Glomerular visceral epithelial cell (primary cell): ENCODE results near the gene PSG1.
A peak's percentile ranks its signal among the peaks of the same experiment; 100 is the strongest.
"Not testable (repeated sequence)": the region's sequence is repeated elsewhere in the genome, so short reads cannot be mapped to it uniquely, and the experiment has no call there.

Source experiments
- DNase-seq: peaks from one replicate; pipeline ENCODE4 v3.0.0-alpha.2; 2016; ENCODE audit errors: extremely low spot score

Gene PSG1

DNA sequence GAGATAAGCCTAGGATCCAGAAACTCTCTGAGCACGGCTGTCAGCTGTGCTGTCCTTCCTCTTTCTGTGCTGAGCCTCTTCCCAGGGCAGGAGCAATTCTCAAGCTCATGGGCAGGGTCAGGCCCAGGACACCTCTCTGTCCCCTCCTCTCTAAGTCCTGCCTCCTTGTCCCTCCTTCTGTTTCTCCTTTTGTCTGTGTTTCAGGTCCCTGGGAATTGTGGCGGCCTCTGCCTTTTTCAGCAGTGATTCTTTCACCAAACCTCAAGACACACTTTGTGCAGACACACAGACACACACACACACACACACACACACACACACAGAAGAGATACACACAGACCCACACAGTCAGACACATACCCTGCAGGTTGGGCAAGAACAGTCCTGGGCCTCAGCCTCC is at the start of gene PSG1:
TSS of gene PSG1 (minus strand) at position 101 of the 400 bp plus-strand sequence. CDS start 132 bp downstream, outside the sequence.
- no peak for DNase-seq

DNA sequence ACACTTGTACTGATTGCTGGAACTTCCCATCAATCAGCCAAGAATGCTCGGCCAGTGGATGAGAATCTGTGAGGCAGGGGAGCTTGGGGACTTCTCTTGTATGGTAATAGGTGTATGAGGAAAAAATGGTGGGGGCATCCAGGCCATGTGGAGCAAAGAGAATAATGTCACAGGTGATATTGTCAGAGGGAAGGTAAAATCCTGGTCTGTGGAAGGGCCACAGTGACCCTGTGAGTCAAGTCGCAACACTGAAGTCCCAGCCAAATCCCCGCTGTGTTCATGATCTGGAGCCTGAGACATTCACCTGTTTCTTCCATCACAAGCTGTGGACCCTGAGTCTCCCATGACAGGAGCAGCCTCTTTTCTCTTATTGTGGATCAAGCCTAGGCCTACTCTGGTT is 49.4 kb upstream of the PSG1 start:
- DNase-seq: no peak

DNA sequence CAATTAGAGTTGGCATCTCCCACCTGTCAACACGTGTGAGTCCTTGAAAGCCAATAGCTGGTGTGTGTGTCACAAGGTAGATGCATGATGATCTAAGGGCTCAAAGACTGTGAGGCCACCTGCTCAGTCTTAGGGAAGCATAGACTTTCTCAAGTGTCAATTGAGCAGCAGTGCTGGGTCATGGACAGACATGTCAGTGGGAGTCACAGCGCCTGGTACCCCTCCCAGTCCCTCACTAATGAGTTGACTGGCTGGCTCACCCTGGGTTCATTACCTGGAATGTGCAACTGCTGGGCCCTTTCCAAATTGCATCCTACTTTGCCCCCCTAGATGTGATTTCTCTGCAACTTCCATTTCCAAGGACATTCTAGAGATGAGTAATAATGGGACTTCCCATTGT is 47.3 kb upstream of the PSG1 start:
- DNase-seq: no peak

DNA sequence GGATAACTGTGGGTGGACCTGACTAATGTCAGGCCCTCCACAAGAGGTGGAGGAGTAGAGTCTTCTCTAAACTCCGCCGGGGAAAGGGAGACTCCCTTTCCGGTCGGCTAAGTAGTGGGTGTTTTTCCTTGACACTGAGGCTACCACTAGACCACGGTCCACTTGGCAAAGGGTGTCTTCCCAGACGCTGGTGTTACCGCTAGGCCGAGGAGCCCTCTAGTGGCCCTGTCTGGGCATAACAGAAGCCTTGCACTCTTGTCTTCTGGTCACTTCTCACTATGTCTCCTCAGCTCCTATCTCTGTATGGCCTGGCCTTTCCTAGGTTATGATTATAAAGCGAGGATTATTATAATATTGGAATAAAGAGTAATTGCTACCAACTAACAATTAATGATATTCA is 43.6 kb upstream of the PSG1 start:
- peak; percentile 40 for DNase-seq

DNA sequence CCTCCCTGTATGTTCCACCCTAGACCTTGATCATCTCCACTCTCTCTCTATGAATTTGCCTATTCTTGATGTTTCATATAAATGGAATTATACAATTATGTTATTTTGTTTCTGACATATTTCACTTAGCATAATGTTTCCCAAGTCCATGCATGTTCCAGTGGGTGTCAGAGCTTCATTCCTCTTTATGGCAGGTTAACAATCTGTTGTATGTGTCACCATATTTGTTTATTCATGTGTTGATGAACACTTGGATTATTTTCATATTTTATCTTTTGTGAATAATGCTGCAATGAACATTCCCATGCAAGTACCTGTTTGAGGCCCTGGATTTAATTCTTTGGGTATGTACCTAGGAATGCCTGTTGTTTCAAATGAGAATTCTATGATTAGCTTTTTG is 41.5 kb upstream of the PSG1 start:
- not testable (repeated sequence) for DNase-seq

DNA sequence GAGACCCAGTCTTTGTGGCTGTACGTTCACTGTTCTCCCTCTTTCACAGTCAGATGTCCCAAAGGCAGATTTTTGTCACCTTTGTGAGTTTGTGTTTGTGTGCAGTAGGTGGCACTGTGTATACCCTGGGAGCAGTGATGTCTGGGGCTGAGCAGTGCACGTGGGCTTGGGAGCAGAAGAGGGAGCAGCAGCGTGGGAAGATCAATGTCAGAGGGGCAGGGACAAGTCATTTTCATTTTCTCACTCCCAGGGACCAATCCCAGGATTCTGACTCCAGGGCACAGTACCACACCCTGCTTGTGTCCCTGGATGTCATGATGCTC is 40.2 kb upstream of the PSG1 start:
- DNase-seq: no peak

DNA sequence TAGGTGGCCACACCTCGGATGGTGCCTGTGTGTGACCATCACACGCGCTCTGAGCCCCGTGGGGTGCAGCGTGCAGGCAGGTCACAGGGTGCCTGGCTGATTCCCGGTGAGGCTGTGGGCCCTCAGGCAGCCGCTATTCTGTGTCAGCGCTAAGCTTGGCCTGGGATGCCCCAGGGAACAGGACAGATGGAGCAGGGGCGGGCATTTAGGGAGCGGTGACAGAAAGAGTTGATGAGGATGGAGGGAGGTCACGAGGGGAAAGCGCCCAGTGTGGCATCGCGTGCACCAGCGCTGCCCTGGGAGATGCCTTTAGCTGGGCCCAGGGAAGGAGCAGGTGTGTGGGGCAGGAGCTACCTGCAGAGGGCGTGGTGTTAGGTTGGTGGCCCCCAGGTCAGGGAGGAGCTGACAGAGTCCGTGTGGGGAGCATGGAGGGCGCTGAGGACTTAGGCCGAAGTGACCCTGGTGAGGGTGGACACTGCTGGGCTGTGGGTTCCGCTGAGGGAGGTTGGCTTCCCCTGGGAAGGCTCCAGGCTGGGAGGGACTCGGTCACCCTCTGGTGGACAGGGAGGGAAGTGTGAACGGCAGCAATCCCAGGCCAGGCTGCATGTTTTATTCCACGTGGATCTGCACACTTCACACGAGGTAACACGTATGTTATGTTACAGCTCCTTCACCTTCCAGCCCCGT is 39.7 kb upstream of the PSG1 start:
- DNase-seq: not testable (repeated sequence)

DNA sequence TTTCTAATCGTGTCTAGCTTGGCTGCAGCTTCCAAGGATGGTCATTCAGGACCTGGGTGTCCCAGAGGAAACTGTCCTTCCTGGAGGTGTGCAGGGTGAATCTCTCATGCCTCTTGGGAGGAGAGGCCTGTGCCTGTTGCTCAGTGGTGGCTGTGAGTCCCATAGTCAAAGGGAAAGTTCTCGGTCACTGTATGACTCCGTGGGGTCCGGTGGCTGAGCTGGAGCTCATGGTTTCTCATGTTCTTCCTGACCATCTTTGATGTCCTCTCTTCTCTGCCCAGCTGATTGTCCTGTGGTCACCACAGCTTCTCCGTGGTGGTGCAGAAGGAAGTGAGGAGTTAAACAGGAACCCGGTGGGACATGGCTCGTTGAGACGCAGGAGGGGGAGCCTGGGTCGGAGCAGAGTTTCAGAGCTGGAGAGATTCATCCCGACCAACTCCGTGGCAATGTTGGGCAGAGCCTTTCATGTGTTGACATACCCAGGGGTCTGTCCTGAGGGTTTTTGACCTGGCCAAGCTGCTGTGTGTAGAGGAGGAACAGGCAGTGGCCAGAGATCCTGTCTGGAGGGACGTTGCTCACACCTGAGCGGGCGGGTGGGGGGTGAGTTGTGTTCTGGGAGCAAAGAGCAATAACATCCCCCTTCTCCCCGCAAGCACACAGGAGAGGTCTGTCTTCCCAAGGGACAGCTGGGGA is 39.0 kb upstream of the PSG1 start:
- DNase-seq: not testable (repeated sequence)

DNA sequence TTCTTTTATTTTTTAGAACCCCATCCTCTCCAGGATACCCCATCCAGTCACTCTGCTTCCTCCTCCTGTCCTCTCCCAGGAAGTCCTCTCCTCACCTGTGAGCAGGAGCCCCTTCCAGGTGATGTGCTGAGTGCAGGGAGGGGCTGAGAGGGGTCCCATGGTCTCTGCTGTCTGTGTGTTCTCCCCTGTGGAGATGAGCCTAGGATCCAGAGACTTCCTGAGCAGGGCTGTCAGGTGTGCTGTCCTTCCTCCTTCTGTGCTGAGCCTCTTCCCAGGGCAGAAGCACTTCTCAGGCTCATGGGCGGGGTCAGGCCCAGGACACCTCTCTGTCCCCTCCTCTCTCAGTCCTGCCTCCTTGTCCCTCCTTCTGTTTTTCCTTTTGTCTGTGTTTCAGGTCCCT is 38.1 kb upstream of the PSG1 start, which contains the start of gene PSG6:
TSS of gene PSG6 (minus strand) at position 261 of the 400 bp plus-strand sequence. CDS start at position 159, 102 bp downstream.
- DNase-seq: not testable (repeated sequence)

DNA sequence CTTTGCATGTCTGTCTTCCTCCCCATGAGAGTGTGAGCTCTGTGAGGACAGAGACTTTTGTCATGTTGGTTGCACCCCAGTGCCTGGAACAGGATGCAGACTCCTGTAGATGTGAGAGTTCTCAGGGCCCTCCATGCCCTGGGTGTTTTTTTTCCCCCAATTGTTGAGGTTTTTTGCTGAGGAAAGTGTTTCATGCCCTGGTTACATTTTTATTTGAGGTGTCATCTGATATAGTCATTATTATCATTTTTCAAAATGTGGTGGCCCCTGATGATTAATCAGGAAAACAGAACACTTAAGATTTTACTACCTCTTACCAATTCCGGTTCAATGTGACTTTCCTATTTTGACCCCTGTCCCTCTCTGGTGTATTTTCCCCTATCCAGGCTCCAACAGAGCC is 37.4 kb upstream of the PSG1 start:
- DNase-seq: not testable (repeated sequence)

DNA sequence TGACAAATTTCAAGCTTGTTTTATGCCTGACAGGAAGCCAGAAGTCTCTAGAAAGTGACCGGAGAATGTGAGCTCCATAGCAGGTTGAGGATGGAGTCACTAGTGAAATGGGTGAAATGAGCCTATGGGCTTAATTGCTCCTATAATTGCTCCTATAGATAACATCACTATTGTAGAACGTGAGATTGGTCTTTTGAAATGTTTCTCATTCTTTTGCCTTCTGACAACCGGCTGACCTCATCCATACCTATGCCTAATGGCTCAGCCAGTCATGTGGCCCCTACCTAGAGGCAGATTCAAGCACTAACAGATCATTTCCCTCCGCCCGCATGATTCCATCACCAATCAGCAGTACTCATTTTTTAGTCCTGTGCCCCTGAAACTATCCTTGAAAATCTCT is 34.0 kb upstream of the PSG1 start:
- not testable (repeated sequence) for DNase-seq

DNA sequence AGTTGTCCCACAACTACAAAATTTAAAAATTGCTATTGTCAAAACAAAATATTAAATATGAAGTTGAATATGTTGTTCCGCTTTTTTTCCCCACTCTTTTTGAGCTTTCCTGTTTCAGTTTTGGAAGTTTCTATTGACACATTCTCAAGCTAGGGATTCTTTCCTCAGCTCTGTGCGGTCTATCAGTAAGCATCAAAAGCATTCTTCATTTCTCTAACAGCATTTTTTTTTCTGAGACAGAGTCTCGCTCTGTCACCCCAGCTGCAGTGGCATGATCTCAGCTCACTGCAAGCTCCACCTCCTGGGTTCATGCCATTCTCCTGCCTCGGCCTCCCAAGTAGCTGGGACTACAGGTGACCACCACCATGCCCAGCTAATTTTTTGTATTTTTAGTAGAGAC is 33.4 kb upstream of the PSG1 start:
- DNase-seq: not testable (repeated sequence)

DNA sequence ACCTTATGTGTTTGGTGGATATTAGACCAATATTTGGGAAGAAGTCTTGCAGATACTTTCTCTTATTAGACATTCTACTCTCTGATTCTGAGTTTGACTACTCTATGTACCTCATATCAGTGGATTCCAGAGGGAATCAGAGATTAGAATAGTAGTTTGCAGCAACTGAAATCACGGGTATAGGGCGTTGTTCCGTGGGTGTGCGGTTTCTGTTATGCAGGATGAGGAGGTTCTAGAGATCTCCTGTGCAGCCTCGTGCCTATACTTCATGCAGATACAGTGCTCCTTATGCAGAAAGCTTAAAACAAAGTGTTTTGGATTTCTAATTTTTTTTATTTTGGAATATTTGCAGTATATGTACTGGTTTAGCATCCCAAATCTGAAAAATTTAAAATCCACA is 32.2 kb upstream of the PSG1 start:
- not testable (repeated sequence) for DNase-seq

DNA sequence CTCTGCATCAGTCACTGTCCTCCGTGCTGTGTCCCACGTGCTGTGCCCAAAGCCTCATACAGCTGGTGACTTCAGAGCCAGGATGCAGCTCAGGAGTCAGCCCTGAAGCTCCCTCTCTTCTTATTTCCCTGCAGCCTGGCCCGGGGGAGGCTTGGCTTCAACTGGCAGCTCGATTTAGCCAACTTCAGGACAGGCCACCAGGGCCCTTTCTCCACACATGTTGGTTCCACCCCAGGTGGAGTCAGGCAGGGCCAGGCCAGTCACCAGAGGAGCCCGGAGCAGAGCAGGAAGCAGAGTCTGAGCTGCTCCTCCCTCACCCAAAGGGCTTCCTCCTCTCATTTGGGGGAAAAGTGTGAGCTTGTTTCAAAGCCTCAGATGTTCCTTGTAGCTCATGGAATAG is 26.6 kb upstream of the PSG1 start:
- DNase-seq: not testable (repeated sequence)

DNA sequence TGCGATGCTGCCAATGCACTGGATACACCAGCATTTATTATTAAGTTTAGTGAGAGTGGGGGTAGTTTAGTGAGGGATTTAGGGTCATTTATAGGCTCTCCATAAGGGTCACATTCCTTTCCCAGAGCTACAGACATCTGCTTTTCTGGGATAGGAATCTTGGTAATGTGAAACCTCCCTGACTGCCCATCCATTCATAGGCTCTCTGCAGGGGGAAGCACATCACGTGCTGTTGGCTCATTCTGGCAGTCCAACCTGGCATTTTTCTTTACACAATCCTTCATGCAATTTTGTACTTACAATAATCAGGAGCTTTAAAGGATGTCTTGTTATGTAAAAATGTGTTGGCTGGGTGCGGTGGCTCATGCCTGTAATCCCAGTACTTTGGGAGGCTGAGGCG is 21.0 kb upstream of the PSG1 start:
- not testable (repeated sequence) for DNase-seq

DNA sequence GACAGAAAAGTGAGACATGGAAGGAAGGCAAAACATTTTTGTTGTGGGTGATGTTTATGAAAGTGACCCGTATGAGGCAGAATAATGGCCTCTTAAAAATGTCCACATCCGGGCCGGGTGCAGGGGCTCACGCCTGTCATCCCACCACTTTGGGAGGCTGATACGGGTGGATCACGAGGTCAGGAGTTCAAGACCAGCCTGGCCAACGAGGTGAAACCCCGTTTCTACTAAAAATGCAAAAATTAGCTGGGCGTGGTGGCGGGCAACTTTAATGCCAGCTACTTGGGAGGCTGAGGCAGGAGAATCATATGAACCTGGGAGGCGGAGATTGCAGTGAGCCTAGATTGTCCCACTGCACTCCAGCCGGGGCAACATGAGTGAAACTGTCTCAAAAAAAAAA is 20.2 kb upstream of the PSG1 start:
- not testable (repeated sequence) for DNase-seq

DNA sequence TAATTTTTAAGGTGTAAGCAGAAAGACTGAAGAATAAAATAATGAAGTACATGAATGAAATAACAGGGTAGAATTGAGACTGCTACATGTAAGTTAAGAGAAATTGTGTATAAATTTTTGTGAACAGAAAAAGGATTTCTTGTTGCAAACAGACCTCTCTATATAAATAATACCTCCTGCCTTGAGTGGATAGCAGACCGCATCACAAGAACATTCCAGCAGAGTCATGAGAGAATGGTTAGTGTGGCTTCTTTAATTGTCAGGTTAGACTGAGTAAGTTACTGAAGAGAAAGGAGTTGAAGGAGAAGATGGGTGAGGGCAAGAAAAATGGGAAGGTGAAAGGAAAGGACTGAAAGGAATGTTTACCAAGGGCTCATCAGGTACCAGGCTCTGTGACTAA is 19.6 kb upstream of the PSG1 start:
- DNase-seq: not testable (repeated sequence)

DNA sequence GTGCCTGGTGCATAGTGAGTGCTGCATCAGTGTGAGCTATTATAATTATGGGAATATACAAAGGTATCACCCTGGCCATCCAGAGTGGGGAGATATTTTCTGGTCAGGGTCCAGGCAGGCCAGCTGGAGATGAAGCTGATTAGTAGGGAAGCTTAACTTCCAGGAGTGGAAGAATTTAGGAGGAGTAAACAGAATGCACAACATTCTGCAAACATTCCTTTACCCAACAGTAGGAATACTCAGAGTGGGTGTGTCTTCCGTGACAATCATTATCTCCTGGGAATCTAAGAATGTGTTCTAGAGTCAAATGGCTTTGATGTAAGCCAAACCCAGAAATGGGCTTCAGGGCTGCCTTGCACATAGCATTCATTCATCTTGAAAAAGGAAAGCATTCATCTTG is 19.1 kb upstream of the PSG1 start:
- not testable (repeated sequence) for DNase-seq

DNA sequence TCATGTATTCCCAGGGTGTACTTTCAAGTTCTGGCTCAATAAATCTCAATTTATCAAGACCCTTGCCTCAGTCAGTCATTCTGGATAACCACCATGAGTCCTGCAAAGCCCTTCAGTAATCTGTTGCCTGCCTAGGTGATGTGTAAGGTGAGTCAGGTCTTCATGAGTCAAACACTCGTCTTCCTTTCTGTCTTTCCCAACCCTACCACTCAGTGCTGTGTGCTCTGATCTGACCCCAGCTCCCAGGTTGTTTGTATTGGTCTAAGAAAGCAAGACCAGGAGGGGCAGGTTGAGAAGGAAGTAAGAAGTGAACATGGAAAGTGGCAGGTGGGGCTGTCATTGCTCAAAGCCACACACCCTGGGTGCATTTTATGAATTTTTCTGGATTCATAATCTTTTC is 18.2 kb upstream of the PSG1 start:
- DNase-seq: not testable (repeated sequence)

DNA sequence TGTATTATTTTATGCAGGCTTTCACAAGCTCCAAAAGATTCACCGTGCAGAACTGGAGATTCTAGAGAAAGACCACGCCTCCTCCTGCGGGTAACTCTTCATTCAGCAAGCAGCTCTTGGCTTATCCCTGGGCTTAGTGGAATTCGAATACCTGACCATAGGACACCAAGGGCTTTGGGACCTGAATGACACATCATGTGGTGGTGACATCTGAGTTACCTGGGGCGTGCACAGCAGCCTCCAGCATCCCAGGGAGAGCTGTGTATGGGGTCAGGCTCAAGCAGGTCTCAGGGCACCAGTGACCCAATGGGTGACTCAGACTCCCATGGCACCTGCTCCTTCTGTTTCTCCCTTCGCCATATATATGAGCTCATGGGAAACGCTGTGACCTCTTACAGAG is 10.9 kb upstream of the PSG1 start:
- not testable (repeated sequence) for DNase-seq

DNA sequence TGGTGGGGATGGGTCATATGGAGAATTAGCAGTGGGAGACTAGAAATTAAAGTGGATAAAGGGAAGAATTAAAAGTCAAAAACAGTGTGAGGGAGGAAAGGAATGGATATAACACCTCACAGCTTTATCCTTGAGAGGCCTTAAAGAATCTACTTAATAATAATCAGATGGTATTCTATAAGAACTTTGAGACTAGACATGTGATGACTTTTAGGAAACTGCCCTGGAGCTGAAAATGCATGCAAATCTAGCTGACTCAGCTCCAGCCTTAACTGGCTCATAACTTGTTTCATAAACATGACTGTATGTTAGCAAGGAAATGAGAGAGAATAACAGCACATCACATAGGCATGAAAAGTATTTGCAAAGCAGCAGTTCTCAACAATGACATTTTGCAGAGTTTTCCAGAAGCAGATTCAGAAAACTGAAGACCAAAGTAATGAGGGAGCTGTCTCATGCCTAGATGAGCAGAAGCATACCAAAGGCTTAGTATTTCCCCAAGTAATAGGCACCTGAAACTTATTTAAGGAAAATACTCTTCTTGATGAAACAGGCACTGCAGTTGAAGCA is 8.4 kb upstream of the PSG1 start:
- not testable (repeated sequence) for DNase-seq

DNA sequence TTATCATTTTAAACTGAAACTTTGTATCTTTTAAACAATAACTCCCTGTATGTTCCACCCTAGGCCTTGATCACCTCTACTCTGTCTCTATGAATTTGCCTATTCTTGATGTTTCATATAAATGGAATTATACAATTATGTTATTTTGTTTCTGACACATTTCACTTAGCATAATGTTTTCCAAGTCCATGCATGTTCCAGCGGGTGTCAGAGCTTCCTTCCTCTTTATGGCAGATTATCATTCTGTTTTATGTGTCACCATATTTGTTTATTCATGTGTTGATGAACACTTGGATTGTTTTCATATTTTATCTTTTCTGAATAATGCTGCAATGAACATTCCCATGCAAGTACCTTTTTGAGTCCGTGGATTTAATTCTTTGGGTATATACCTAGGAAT is 3.2 kb upstream of the PSG1 start:
- DNase-seq: not testable (repeated sequence)

DNA sequence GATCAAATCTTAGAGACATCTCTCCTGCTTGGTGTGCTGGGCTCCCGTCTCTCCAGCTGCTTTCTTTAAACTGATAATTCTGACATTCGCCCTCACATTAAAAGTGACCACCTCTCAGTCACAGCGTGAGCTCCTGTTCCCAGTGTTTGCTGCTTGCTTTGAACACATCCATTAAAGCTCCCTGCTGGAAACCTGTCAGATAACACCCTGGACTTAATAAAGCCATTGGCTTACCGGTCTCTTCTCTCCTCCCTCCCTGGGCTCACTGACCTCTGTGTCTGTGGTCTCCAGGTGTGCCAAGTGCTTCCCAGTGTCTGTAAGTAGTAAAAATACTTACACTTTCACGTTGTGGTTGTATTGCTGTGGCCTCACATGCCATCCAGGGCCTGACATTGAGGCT is 2.5 kb upstream of the PSG1 start:
- DNase-seq: not testable (repeated sequence)
